ENCODE results near the gene ADGRV1. TPM values are rescaled to one million over a fixed set of nuclear protein-coding genes. Genes with fewer than 3 reads are reported as not detected.

ADGRV1 gene, protein sequence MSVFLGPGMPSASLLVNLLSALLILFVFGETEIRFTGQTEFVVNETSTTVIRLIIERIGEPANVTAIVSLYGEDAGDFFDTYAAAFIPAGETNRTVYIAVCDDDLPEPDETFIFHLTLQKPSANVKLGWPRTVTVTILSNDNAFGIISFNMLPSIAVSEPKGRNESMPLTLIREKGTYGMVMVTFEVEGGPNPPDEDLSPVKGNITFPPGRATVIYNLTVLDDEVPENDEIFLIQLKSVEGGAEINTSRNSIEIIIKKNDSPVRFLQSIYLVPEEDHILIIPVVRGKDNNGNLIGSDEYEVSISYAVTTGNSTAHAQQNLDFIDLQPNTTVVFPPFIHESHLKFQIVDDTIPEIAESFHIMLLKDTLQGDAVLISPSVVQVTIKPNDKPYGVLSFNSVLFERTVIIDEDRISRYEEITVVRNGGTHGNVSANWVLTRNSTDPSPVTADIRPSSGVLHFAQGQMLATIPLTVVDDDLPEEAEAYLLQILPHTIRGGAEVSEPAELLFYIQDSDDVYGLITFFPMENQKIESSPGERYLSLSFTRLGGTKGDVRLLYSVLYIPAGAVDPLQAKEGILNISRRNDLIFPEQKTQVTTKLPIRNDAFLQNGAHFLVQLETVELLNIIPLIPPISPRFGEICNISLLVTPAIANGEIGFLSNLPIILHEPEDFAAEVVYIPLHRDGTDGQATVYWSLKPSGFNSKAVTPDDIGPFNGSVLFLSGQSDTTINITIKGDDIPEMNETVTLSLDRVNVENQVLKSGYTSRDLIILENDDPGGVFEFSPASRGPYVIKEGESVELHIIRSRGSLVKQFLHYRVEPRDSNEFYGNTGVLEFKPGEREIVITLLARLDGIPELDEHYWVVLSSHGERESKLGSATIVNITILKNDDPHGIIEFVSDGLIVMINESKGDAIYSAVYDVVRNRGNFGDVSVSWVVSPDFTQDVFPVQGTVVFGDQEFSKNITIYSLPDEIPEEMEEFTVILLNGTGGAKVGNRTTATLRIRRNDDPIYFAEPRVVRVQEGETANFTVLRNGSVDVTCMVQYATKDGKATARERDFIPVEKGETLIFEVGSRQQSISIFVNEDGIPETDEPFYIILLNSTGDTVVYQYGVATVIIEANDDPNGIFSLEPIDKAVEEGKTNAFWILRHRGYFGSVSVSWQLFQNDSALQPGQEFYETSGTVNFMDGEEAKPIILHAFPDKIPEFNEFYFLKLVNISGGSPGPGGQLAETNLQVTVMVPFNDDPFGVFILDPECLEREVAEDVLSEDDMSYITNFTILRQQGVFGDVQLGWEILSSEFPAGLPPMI (N-terminal part only)
- total RNA-seq (2022; extraction: Qiagen RNA extraction; ENCODE audit: low read depth) = 0.74 to 1.1 TPM (median 0.80 TPM) in 5 replicates

DNA sequence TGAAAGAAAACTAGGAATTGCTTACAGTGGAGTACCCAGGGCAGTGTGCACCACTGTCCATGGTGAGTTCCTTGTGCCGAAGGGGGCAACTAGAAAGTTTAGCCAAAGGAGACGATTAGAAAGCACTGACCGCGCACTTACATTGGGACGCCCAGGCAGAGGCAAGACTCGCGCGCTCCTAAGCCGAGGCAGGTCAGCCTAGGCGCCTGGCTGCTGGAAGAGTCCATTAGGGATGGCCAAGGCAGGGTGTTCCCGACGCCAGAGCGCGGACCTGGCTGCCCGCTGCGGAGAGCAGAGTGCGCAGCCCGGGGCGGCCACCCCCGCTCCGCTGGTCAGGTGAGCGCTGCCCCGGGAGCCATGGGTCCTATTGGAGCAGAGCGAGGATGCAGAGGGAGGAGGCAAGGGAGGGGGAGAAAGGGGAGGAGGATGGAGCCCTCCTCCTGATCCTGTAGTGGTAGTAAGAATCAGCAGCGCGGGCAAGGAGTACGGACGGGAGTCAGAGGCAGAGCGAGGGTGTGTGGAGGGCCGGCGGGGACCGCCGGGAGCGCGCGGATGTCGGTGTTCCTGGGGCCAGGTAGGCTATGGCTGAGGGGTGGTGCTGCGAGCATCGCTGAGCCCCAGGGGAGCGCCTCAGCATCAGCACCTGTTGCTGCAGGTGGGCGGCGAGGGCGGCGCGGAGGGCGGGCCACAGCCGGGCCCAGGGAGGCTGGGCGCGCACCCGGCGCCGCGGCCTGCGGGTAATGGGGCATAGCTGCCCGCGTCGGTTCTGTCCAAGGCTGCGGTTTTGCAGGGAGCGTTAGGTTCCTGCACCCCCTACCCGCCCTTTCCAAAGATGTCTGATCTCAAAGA lies at the start of gene ADGRV1:
Gene ADGRV1, plus strand, starts transcription at position 454 of the 849 bp plus-strand sequence. Its CDS starts 99 bp downstream, at position 553.

DNA sequence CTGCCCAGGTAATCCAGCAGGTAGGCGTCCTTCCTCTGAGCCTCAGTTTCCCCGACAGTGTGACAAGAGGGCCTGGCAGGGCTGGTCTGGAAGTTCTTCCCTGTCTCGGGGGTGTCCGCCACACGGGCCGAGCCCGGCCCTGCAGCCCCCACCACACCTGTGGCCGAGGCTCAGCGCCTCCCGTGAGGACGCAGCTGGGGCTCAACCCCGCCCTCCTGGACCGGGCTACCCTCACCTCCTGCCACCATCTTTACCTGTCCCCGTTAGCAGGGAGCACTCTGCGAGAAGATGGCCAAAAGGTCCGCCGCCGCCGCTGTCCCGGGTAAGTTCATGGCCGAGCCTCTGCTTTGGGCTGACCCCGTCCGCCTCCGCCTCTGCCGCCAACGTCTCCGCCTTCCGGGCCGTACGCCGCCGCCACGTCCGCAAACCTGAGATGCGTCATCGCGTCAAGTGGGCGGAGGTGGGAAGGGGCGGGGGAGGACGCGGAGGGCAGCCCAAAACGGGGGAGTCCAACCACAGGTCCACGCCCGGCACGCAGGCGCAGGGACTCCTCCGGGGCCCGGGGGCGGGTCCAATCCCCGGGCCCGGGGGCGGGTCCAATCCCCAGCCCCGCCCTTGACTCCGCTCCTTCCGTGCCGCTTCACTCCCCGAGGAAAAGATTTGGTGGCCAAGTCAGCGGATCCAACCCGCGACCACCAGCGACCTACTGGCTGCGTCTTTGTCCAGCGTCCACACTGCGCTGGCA lies 29.2 kb upstream of the ADGRV1 start, which contains the start of gene LYSMD3:
Gene LYSMD3, minus strand, starts transcription at position 391 of the 745 bp plus-strand sequence. CDS start 4,295 bp downstream, outside the sequence.

Other genes with a start within 250 kb of the ADGRV1 start
- gene CETN3, start 149.0 kb upstream of the ADGRV1 start, total RNA-seq (2022; extraction: Qiagen RNA extraction; ENCODE audit: low read depth) = 23.5 to 35.3 TPM (median 26.7 TPM) in 5 replicates
- 2.0 to 3.0 TPM (median 2.8 TPM) in 5 replicates for gene MBLAC2, start 84.0 kb upstream of the ADGRV1 start, total RNA-seq (2022; extraction: Qiagen RNA extraction; ENCODE audit: low read depth)
- 14.6 to 21.6 TPM (median 16.7 TPM) in 5 replicates for gene POLR3G, start 83.9 kb upstream of the ADGRV1 start, total RNA-seq (2022; extraction: Qiagen RNA extraction; ENCODE audit: low read depth)
- gene LYSMD3, start 29.2 kb upstream of the ADGRV1 start, total RNA-seq (2022; extraction: Qiagen RNA extraction; ENCODE audit: low read depth) = 8.2 to 9.8 TPM (median 8.7 TPM) in 5 replicates